Aortic smooth muscle cell (primary cell): ENCODE results near the gene GDF15. TPM values are rescaled to one million over a fixed set of nuclear protein-coding genes. Genes with fewer than 3 reads are reported as not detected.

Experiments
- total RNA-seq: library from RNA; depleted of rRNA; stranded (reverse); fragments of >200 nt; gene quantifications from 2 replicates; pipeline ENCODE4 v1.2.3, GENCODE V29; 2014

Gene GDF15
- total RNA-seq = 41.1 and 66.9 TPM in 2 replicates

GRCh38 chr19:18385675-18386542 is at the start of gene GDF15:
Gene GDF15, plus strand, starts transcription at chr19:18386158. Its CDS starts 32 bp downstream, at chr19:18386190.

GRCh38 chr19:18340190-18340989 is 45.6 kb upstream of the GDF15 start, which contains the start of gene PGPEP1:
Gene PGPEP1, plus strand, starts transcription at chr19:18340598. Its CDS starts 84 bp downstream, at chr19:18340682.

GRCh38 chr19:18397242-18398202 is 11.6 kb downstream of the GDF15 start, which contains the start of gene LRRC25:
Gene LRRC25, minus strand, starts transcription at chr19:18397622. Its CDS starts 659 bp downstream, at chr19:18396963.

GRCh38 chr19:18419195-18419698 is 33.3 kb downstream of the GDF15 start, which contains the start of gene SSBP4:
Gene SSBP4, plus strand, starts transcription at chr19:18419398. Its CDS starts 251 bp downstream, at chr19:18419649.

GRCh38 chr19:18437491-18438330 is 51.8 kb downstream of the GDF15 start, which contains the start of gene ISYNA1:
Gene ISYNA1, minus strand, starts transcription at chr19:18438133. Its CDS starts 154 bp downstream, at chr19:18437979.

Other genes starting within 250 kb of the GDF15 start
- 8.2 and 13.9 TPM in 2 replicates for gene PIK3R2, start 233.0 kb upstream of the GDF15 start, total RNA-seq
- gene IFI30, start 212.3 kb upstream of the GDF15 start, total RNA-seq = 39.4 and 59.7 TPM in 2 replicates
- gene MPV17L2, start 192.9 kb upstream of the GDF15 start, total RNA-seq = 7.5 and 14.0 TPM in 2 replicates
- 3.4 and 6.6 TPM in 2 replicates for gene RAB3A, start 182.1 kb upstream of the GDF15 start, total RNA-seq
- gene PDE4C, start 159.7 kb upstream of the GDF15 start, total RNA-seq = 0.12 and 0.26 TPM in 2 replicates
- gene IQCN, start 111.7 kb upstream of the GDF15 start, total RNA-seq = 0.13 and 0.87 TPM in 2 replicates
- 85.7 and 119 TPM in 2 replicates for gene JUND, start 104.5 kb upstream of the GDF15 start, total RNA-seq
- gene LSM4, start 63.1 kb upstream of the GDF15 start, total RNA-seq = 122 and 147 TPM in 2 replicates
- gene PGPEP1, start 45.6 kb upstream of the GDF15 start, total RNA-seq = 60.6 and 62.5 TPM in 2 replicates
- 0.06 TPM in 1 of 2 replicates, not detected in the other for gene LRRC25, start 11.5 kb downstream of the GDF15 start, total RNA-seq
- 54.1 and 66.1 TPM in 2 replicates for gene SSBP4, start 33.2 kb downstream of the GDF15 start, total RNA-seq
- 9.6 and 10.8 TPM in 2 replicates for gene ISYNA1, start 52.0 kb downstream of the GDF15 start, total RNA-seq
- gene ELL, start 135.9 kb downstream of the GDF15 start, total RNA-seq = 16.1 and 18.0 TPM in 2 replicates
- gene FKBP8, start 157.4 kb downstream of the GDF15 start, total RNA-seq = 256 and 259 TPM in 2 replicates
- 70.0 and 82.8 TPM in 2 replicates for gene KXD1, start 171.7 kb downstream of the GDF15 start, total RNA-seq
- 850 and 972 TPM in 2 replicates for gene UBA52, start 185.7 kb downstream of the GDF15 start, total RNA-seq
- gene REX1BD, start 202.6 kb downstream of the GDF15 start, total RNA-seq = 51.8 and 59.6 TPM in 2 replicates
- gene CRLF1, start 220.6 kb downstream of the GDF15 start, total RNA-seq = 437 and 449 TPM in 2 replicates
- 3.1 and 4.0 TPM in 2 replicates for gene TMEM59L, start 226.7 kb downstream of the GDF15 start, total RNA-seq